GM21360 (cell line): Measurements from ENCODE around the gene SFMBT1.
"Not testable (repeated sequence)": the region's sequence is repeated elsewhere in the genome, so short reads cannot be mapped to it uniquely, and the experiment has no call there.

Experiments used
- ATAC-seq: cut with Tn5 transposase; IDR thresholded peaks from one replicate; pipeline ENCODE4 v1.9.1; 2021; ENCODE audit warnings: mild to moderate bottlenecking, moderate library complexity; ENCODE audit not compliant: unreplicated experiment

SFMBT1 gene

GRCh38 chr3:53038679-53039375 is 7.0 kb downstream of the SFMBT1 start:
- no peak for ATAC-seq

- ATAC-seq, result no peak
Measured at GRCh38 chr3:53035825-53036619, 9.9 kb downstream of the SFMBT1 start.

GRCh38 chr3:53035018-53035417 is 10.9 kb downstream of the SFMBT1 start:
- ATAC-seq, result not testable (repeated sequence)

GRCh38 chr3:53034411-53034810 is 11.5 kb downstream of the SFMBT1 start:
- not testable (repeated sequence) for ATAC-seq

- ATAC-seq, result no peak
Measured at GRCh38 chr3:53032609-53033008, 13.3 kb downstream of the SFMBT1 start.

GRCh38 chr3:53030619-53031449 is 15.0 kb downstream of the SFMBT1 start:
- no peak for ATAC-seq

GRCh38 chr3:53028641-53029040 is 17.2 kb downstream of the SFMBT1 start:
- no peak for ATAC-seq

- ATAC-seq, result no peak
Measured at GRCh38 chr3:53027254-53027844, 18.5 kb downstream of the SFMBT1 start.

GRCh38 chr3:53026382-53027162 is 19.3 kb downstream of the SFMBT1 start:
- no peak for ATAC-seq

- no peak for ATAC-seq
Measured at GRCh38 chr3:53024315-53024714, 21.6 kb downstream of the SFMBT1 start.

GRCh38 chr3:53023072-53023823 is 22.6 kb downstream of the SFMBT1 start:
- no peak for ATAC-seq

- ATAC-seq, result no peak
Measured at GRCh38 chr3:53022647-53023046, 23.2 kb downstream of the SFMBT1 start.

GRCh38 chr3:53016236-53016635 is 29.6 kb downstream of the SFMBT1 start:
- no peak for ATAC-seq

GRCh38 chr3:53011324-53011723 is 34.5 kb downstream of the SFMBT1 start:
- ATAC-seq, result no peak

- ATAC-seq, result no peak
Measured at GRCh38 chr3:53009826-53010539, 35.9 kb downstream of the SFMBT1 start.

- ATAC-seq, result no peak
Measured at GRCh38 chr3:53008932-53009331, 36.9 kb downstream of the SFMBT1 start.

GRCh38 chr3:53005854-53006513 is 39.9 kb downstream of the SFMBT1 start:
- ATAC-seq, result no peak

- ATAC-seq, result no peak
Measured at GRCh38 chr3:53005338-53005737, 40.5 kb downstream of the SFMBT1 start.
